ENCODE data around the gene RPL38. TPM values are rescaled to one million over a fixed set of nuclear protein-coding genes. Genes with fewer than 3 reads are reported as not detected.

Gene RPL38
- total RNA-seq, 1 donor from 2014 or later: 919 TPM

DNA sequence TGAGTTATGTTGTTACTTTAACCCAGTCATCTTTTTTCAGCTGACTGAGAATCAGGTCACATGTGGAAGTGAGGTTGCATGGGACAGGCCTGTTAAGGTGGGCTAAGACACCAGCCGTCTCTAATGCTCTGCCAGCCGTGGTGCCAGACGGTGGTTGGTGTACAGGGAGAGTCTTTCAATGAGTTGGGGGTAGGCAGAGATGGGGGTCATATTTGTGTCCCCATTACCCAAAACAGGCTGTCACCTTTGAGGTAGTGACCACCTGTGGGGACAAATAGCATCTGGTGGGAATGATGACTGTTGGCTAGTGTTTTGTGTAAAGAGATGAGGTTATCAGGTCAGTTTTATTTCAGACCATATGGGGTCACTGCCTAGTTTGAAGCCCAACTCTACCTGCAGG, 1.8 kb downstream of the RPL38 start:
- peaks cover 33% of the 10 kb centered on the region for H3K4me1 ChIP-seq (ENCODE audit: insufficient read depth, low read length)
- no peaks in the 10 kb centered on the region for H3K9me3 Mint-ChIP-seq (ENCODE audit: unreplicated experiment)
- peaks cover 15% of the 10 kb centered on the region for H3K27me3 ChIP-seq (ENCODE audit: insufficient read depth, low read length)
- H3K9me3 ChIP-seq (ENCODE audit: insufficient read depth, low read depth, low read length): no peaks in the 10 kb centered on the region
- peaks cover 49% of the 10 kb centered on the region for H3K36me3 ChIP-seq (ENCODE audit: insufficient read depth, low read length)
- peak overlapping the region; percentile 66 for H3K27ac Mint-ChIP-seq (ENCODE audit: unreplicated experiment)
- peak overlapping the region; percentile 100 for H3K9ac ChIP-seq (ENCODE audit: low read length)
- H3K4me1 Mint-ChIP-seq (ENCODE audit: low read depth, unreplicated experiment): peaks cover 31% of the 10 kb centered on the region
- peak overlapping the region; percentile 100 for H3K4me3 Mint-ChIP-seq (ENCODE audit: unreplicated experiment)
- FAIRE-seq (no peak), DNase-seq (ENCODE audit: low read depth) (no peak)
- H3K27me3 Mint-ChIP-seq (ENCODE audit: low read depth, unreplicated experiment): no peaks in the 10 kb centered on the region
- peak overlapping the region; percentile 86 for H3K4me2 ChIP-seq (ENCODE audit: low read length)
- peak overlapping the region; percentile 26 for H3K27ac ChIP-seq (ENCODE audit: low read depth, low read length)
- peak overlapping the region; percentile 98 for H3K4me3 ChIP-seq (ENCODE audit: insufficient read depth, low read depth, low read length)
- peaks cover 65% of the 10 kb centered on the region for H4K20me1 ChIP-seq (ENCODE audit: insufficient read depth, low read length)
- H3K79me2 ChIP-seq (ENCODE audit: insufficient read depth, low read length): peaks cover 59% of the 10 kb centered on the region
- no peak for TF ChIP-seq EZH2 (IDR thresholded peaks at IDR 0.05; ENCODE audit: insufficient read depth, low read length)
- TF ChIP-seq, protein P1, sequence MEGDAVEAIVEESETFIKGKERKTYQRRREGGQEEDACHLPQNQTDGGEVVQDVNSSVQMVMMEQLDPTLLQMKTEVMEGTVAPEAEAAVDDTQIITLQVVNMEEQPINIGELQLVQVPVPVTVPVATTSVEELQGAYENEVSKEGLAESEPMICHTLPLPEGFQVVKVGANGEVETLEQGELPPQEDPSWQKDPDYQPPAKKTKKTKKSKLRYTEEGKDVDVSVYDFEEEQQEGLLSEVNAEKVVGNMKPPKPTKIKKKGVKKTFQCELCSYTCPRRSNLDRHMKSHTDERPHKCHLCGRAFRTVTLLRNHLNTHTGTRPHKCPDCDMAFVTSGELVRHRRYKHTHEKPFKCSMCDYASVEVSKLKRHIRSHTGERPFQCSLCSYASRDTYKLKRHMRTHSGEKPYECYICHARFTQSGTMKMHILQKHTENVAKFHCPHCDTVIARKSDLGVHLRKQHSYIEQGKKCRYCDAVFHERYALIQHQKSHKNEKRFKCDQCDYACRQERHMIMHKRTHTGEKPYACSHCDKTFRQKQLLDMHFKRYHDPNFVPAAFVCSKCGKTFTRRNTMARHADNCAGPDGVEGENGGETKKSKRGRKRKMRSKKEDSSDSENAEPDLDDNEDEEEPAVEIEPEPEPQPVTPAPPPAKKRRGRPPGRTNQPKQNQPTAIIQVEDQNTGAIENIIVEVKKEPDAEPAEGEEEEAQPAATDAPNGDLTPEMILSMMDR (IDR thresholded peaks at IDR 0.05; ENCODE audit: insufficient read depth, low read depth, low read length): no peak
- H2AFZ ChIP-seq (ENCODE audit: low read depth, low read length): no peak overlapping the region
- peaks cover 24% of the 10 kb centered on the region for H3K36me3 Mint-ChIP-seq (ENCODE audit: low read depth, unreplicated experiment)

DNA sequence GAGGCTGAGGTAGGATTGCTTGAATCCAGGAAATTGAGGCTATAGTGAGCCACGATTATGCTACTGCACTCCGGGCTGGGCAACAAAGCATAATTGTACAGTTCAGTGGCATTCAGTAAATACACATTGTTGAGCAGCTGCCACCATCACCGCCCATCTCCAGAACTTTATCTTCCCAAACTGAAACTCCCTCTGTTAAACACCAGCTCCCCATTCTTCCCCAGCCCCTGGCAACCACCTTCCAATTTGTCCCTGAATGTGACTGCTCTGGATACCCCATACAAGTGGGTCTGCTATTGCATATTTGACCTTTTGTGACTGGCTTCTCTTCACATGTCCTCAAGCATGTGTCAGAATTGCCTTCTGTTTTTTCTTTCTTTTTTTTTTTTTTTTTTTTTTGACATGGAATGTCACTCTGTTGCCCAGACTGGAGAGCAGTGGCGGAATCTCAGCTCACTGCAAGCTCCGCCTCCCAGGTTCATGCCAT, 2.9 kb downstream of the RPL38 start:
- no peak overlapping the region for H3K27ac Mint-ChIP-seq (ENCODE audit: unreplicated experiment)
- peaks cover 24% of the 10 kb centered on the region for H3K36me3 Mint-ChIP-seq (ENCODE audit: low read depth, unreplicated experiment)
- no peaks in the 10 kb centered on the region for H3K27me3 Mint-ChIP-seq (ENCODE audit: low read depth, unreplicated experiment)
- peak overlapping the region; percentile 86 for H3K4me2 ChIP-seq (ENCODE audit: low read length)
- FAIRE-seq: no peak
- H3K9me3 ChIP-seq (ENCODE audit: insufficient read depth, low read depth, low read length): no peaks in the 10 kb centered on the region
- no peak for DNase-seq (ENCODE audit: low read depth)
- H2AFZ ChIP-seq (ENCODE audit: low read depth, low read length): no peak overlapping the region
- peaks cover 5% of the 10 kb centered on the region for H3K27me3 ChIP-seq (ENCODE audit: insufficient read depth, low read length)
- peak overlapping the region; percentile 100 for H3K9ac ChIP-seq (ENCODE audit: low read length)
- H4K20me1 ChIP-seq (ENCODE audit: insufficient read depth, low read length): peaks cover 76% of the 10 kb centered on the region
- H3K4me1 Mint-ChIP-seq (ENCODE audit: low read depth, unreplicated experiment): peaks cover 41% of the 10 kb centered on the region
- H3K79me2 ChIP-seq (ENCODE audit: insufficient read depth, low read length): peaks cover 59% of the 10 kb centered on the region
- H3K9me3 Mint-ChIP-seq (ENCODE audit: unreplicated experiment): no peaks in the 10 kb centered on the region
- peak overlapping the region; percentile 13 for H3K4me3 ChIP-seq (ENCODE audit: insufficient read depth, low read depth, low read length)
- H3K36me3 ChIP-seq (ENCODE audit: insufficient read depth, low read length): peaks cover 52% of the 10 kb centered on the region
- peaks cover 44% of the 10 kb centered on the region for H3K4me1 ChIP-seq (ENCODE audit: insufficient read depth, low read length)
- TF ChIP-seq, protein P1 (IDR thresholded peaks at IDR 0.05; ENCODE audit: insufficient read depth, low read depth, low read length): no peak
- no peak for TF ChIP-seq EZH2 (IDR thresholded peaks at IDR 0.05; ENCODE audit: insufficient read depth, low read length)
- peak overlapping the region; percentile 47 for H3K27ac ChIP-seq (ENCODE audit: low read depth, low read length)
- H3K4me3 Mint-ChIP-seq (ENCODE audit: unreplicated experiment): peak overlapping the region; percentile 77
